KBM-7 (cell line): ENCODE measurements around the gene SLC25A41.

Experiments
- DNase-seq: peaks from one replicate; pipeline ENCODE4 v3.0.0-alpha.2; 2015
- in situ Hi-C: fragments of 300-500 bp; cut with MboI; formaldehyde crosslinking; loops from 2 replicates; pipeline ENCODE4 v1.14.3; 2020; ENCODE audit warnings: low sequenced_read_pairs, low pct_unique_long_range_greater_than_20kb, mixed read lengths

SLC25A41 gene

GRCh38 chr19:6384381-6384780, 49.2 kb downstream of the SLC25A41 start:
- no peak for DNase-seq
- in situ Hi-C loops, result no loop called here

- in situ Hi-C loops, result no loop called here
- DNase-seq, result no peak
Observed at GRCh38 chr19:6383188-6383587, 50.4 kb downstream of the SLC25A41 start.

GRCh38 chr19:6381030-6381750, 52.4 kb downstream of the SLC25A41 start:
- DNase-seq, result no peak
- in situ Hi-C loops, result no loop called here

- in situ Hi-C loops, result no loop called here
Observed at GRCh38 chr19:6379744-6380143, 53.8 kb downstream of the SLC25A41 start.

GRCh38 chr19:6378486-6378885, 55.1 kb downstream of the SLC25A41 start:
- DNase-seq, result no peak
- in situ Hi-C loops, result no loop called here

More at GRCh38 chr19:6379744-6380143, 53.8 kb downstream of the SLC25A41 start:
- DNase-seq, result no peak

DNA sequence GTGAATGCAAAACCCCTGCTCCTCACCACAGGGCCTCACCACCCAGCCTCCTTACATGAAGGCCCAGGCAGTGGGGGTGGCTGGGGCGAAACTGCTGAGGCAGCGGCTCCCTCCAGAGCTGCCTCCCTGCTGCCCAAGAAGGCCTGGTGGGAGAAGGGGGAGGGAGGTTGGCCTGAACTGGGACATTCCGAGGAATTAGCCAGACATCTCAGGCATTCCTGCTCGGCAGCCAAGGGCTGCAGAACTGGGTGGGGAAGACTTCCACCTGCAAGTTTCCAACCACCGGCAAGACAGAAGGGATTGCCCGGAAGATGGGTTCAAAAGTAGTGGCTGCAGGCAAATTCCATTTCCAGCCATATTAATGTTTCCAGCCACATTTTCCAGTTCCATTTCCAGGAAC, 55.5 kb downstream of the SLC25A41 start:
- DNase-seq, result no peak
- in situ Hi-C loops, result no loop called here

GRCh38 chr19:6376512-6377190, 56.9 kb downstream of the SLC25A41 start:
- in situ Hi-C loops, result no loop called here

More at GRCh38 chr19:6376512-6377190, 56.9 kb downstream of the SLC25A41 start:
- no peak for DNase-seq
